H1 (cell line): ENCODE results near the gene TSEN34.

ENCODE experiments used
- ATF3 ChIP-seq: IDR thresholded peaks from 2 replicates; pipeline ENCODE4 v1.6.1; 2011; ENCODE audit warnings: low read depth, mild to moderate bottlenecking, low read length; ENCODE audit not compliant: insufficient read depth
- CTCF ChIP-seq, 3 experiments: IDR thresholded peaks; 1 replicate in 2 of 3; 2 replicates in 1 of 3; pipeline versions ENCODE4 v1.5.1 to v1.6.1; 2011; ENCODE audit warnings: low read length in 3 of 3, mild to moderate bottlenecking in 3 of 3, inconsistent platforms in 2 of 3, low read depth in 1 of 3, moderate library complexity in 1 of 3; ENCODE audit not compliant: insufficient read depth in 1 of 3; ENCODE audit errors: control extremely low read depth in 1 of 3
- EP300 ChIP-seq, 2 experiments: IDR thresholded peaks; 1 replicate in 1 of 2; 2 replicates in 1 of 2; pipeline ENCODE4 v1.6.1; 2011 to 2012; ENCODE audit warnings: low read depth in 2 of 2, low read length in 2 of 2, mild to moderate bottlenecking in 2 of 2, borderline replicate concordance in 1 of 2, inconsistent platforms in 1 of 2, moderate library complexity in 1 of 2
- POLR2A ChIP-seq, 2 experiments: IDR thresholded peaks; 1 replicate in 1 of 2; 2 replicates in 1 of 2; pipeline ENCODE4 v1.6.1; 2011; ENCODE audit warnings: low read depth in 2 of 2, low read length in 2 of 2, mild to moderate bottlenecking in 2 of 2; ENCODE audit errors: control extremely low read depth in 1 of 2
- POLR2AphosphoS5 ChIP-seq: IDR thresholded peaks from 2 replicates; pipeline ENCODE4 v1.6.1; 2011; ENCODE audit warnings: low read depth, low read length
- TBP ChIP-seq: IDR thresholded peaks from 2 replicates; pipeline ENCODE4 v1.6.1; 2011; ENCODE audit warnings: low read depth, low read length, improper control_type of control experiment
- ZNF274 ChIP-seq: IDR thresholded peaks from 2 replicates; pipeline ENCODE4 v1.7.0; 2012; ENCODE audit warnings: low read length, borderline replicate concordance; ENCODE audit errors: extremely low read depth

- TF ChIP-seq CTCF (IDR thresholded peaks at IDR 0.05; ENCODE audit: control extremely low read depth in 1 of 3, insufficient read depth in 1 of 3, low read depth in 1 of 3, low read length in 3 of 3) = no peak
- no peak for TF ChIP-seq TBP
- TF ChIP-seq EP300 (IDR thresholded peaks at IDR 0.05; ENCODE audit: borderline replicate concordance in 1 of 2, low read depth in 2 of 2, low read length in 2 of 2) = no peak
- TF ChIP-seq POLR2AphosphoS5 = no peak
- TF ChIP-seq ZNF274 = no peak
- no peak for TF ChIP-seq ATF3
- no peak for TF ChIP-seq POLR2A (IDR thresholded peaks at IDR 0.05; ENCODE audit: control extremely low read depth in 1 of 2, low read depth in 2 of 2, low read length in 2 of 2)
Observed at GRCh38 chr19:54201980-54202379, 10.9 kb downstream of the TSEN34 start.
